H1 (cell line): ENCODE results near the gene GALNTL6. TPM values are rescaled to one million over a fixed set of nuclear protein-coding genes. Genes with fewer than 3 reads are reported as not detected.

Experiments
- CTCF ChIA-PET: fragments of 300-600 bp; sonication (Branson Sonifier 250); formaldehyde crosslinking; loops from one replicate; lab custom pipeline; 2021; ENCODE audit not compliant: partially characterized antibody; lab: Charles Lee
- POLR2A ChIA-PET: fragments of 300-600 bp; sonication (Branson Sonifier 250); formaldehyde crosslinking; loops from one replicate; lab custom pipeline; 2021; ENCODE audit warnings: inconsistent platforms; ENCODE audit not compliant: partially characterized antibody; lab: Charles Lee
- DNase-seq, 2 experiments: peaks; one replicate each; pipeline versions ENCODE4 v3.0.0 to v3.0.0-alpha.2; 2010 to 2022; ENCODE audit warnings: low spot score in 2 of 2, low read depth in 1 of 2, mixed read lengths in 1 of 2
- FAIRE-seq: peaks from 2 replicates; lab custom pipeline; 2011; peaks lifted over from hg19 to GRCh38; lab: Jason Lieb, UNC
- H2AFZ ChIP-seq: 2 replicates; pipeline ENCODE4 v1.8.1; 2012; ENCODE audit warnings: low read length, inconsistent platforms
- H2AK5ac ChIP-seq: 2 replicates; pipeline ENCODE4 v1.6.1; 2013; ENCODE audit warnings: low read depth, low read length
- H2BK120ac ChIP-seq: replicated peaks from 2 replicates; pipeline ENCODE3; 2013; ENCODE audit warnings: low read depth, low read length, inconsistent platforms
- H2BK12ac ChIP-seq: 2 replicates; pipeline ENCODE4 v1.6.1; 2013; ENCODE audit warnings: low read depth, low read length
- H2BK15ac ChIP-seq: 2 replicates; pipeline ENCODE4 v1.6.1; 2013; ENCODE audit warnings: low read length
- H2BK20ac ChIP-seq: 2 replicates; pipeline ENCODE4 v1.6.1; 2013; ENCODE audit warnings: low read length
- H2BK5ac ChIP-seq: 2 replicates; pipeline ENCODE4 v1.6.1; 2013; ENCODE audit warnings: low read depth, low read length
- H3K14ac ChIP-seq: 2 replicates; pipeline ENCODE4 v1.6.1; 2013; ENCODE audit warnings: inconsistent platforms; ENCODE audit not compliant: insufficient read length
- H3K18ac ChIP-seq: 2 replicates; pipeline ENCODE4 v1.6.1; 2013; ENCODE audit warnings: low read length; ENCODE audit errors: extremely low read depth
- H3K23ac ChIP-seq: 2 replicates; pipeline ENCODE4 v1.6.1; 2013; ENCODE audit warnings: inconsistent platforms; ENCODE audit not compliant: insufficient read length
- H3K23me2 ChIP-seq: 2 replicates; pipeline ENCODE4 v1.6.1; 2013; ENCODE audit warnings: low read depth, low read length
- H3K27ac ChIP-seq: 2 replicates; pipeline ENCODE4 v1.6.1; 2011; ENCODE audit warnings: low read depth, low read length, inconsistent platforms
- H3K27me3 ChIP-seq, 4 experiments: replicated peaks in 1 of 4; 1 replicate in 1 of 4; 2 replicates in 3 of 4; pipeline versions ENCODE4 v1.6.1 to v1.8.1; 2011 to 2013; ENCODE audit warnings: low read length in 3 of 4, mild to moderate bottlenecking in 3 of 4, inconsistent platforms in 2 of 4, mixed read lengths in 2 of 4, moderate library complexity in 1 of 4; ENCODE audit not compliant: control insufficient read depth in 3 of 4, insufficient read depth in 3 of 4; ENCODE audit errors: extremely low read depth in 1 of 4
- H3K36me3 ChIP-seq, 4 experiments: 2 replicates each; pipeline versions ENCODE4 v1.6.1 to v1.8.1; 2011 to 2013; ENCODE audit warnings: mild to moderate bottlenecking in 4 of 4, low read length in 3 of 4, moderate library complexity in 2 of 4, control low read depth in 1 of 4, inconsistent platforms in 1 of 4; ENCODE audit not compliant: insufficient read depth in 4 of 4, control insufficient read depth in 2 of 4
- H3K4ac ChIP-seq: replicated peaks from 2 replicates; pipeline ENCODE3; 2013; ENCODE audit warnings: low read length, low read depth, mixed read lengths, inconsistent platforms; ENCODE audit not compliant: insufficient read length
- H3K4me1 ChIP-seq, 4 experiments: replicated peaks in 1 of 4; 1 replicate in 1 of 4; 2 replicates in 3 of 4; pipeline versions ENCODE4 v1.6.1 to v1.8.1; 2011 to 2013; ENCODE audit warnings: low read length in 3 of 4, inconsistent platforms in 2 of 4, mixed read lengths in 1 of 4; ENCODE audit not compliant: insufficient read depth in 4 of 4, control insufficient read depth in 3 of 4
- H3K4me2 ChIP-seq, 2 experiments: 2 replicates each; pipeline versions ENCODE4 v1.6.1 to v1.8.1; 2011 to 2013; ENCODE audit warnings: low read depth in 2 of 2, low read length in 2 of 2, control low read depth in 1 of 2, inconsistent platforms in 1 of 2, mild to moderate bottlenecking in 1 of 2; ENCODE audit not compliant: insufficient read depth in 1 of 2
- H3K4me3 ChIP-seq, 4 experiments: fragments of 200-600, 300-600 bp in 1 of 4; sonication (generic), shearing (Covaris generic), sonication (Bioruptor Twin) in 1 of 4; 2 replicates each; pipeline versions ENCODE4 v1.5.1 to v1.8.1; 2011 to 2016; ENCODE audit warnings: low read length in 4 of 4, low read depth in 3 of 4, control low read depth in 2 of 4, inconsistent platforms in 2 of 4, mild to moderate bottlenecking in 2 of 4, mixed read lengths in 1 of 4, moderate library complexity in 1 of 4; ENCODE audit not compliant: insufficient read depth in 2 of 4; ENCODE audit errors: extremely low read depth in 1 of 4
- H3K56ac ChIP-seq: replicated peaks from 2 replicates; pipeline ENCODE3; 2013; ENCODE audit warnings: low read depth, mild to moderate bottlenecking, mixed read lengths, low read length, inconsistent platforms; ENCODE audit not compliant: insufficient read length
- H3K79me1 ChIP-seq: 2 replicates; pipeline ENCODE4 v1.6.1; 2013; ENCODE audit warnings: low read depth, low read length, control low read depth
- H3K79me2 ChIP-seq, 2 experiments: 2 replicates each; pipeline versions ENCODE4 v1.6.1 to v1.8.1; 2012 to 2013; ENCODE audit warnings: low read length in 2 of 2, mild to moderate bottlenecking in 2 of 2, inconsistent platforms in 1 of 2; ENCODE audit not compliant: insufficient read depth in 2 of 2, control insufficient read depth in 1 of 2
- H3K9ac ChIP-seq, 4 experiments: replicated peaks in 1 of 4; 1 replicate in 1 of 4; 2 replicates in 3 of 4; pipeline versions ENCODE4 v1.6.1 to v1.8.1; 2011 to 2013; ENCODE audit warnings: low read depth in 3 of 4, low read length in 3 of 4, control low read depth in 2 of 4, mild to moderate bottlenecking in 2 of 4, moderate library complexity in 2 of 4, inconsistent platforms in 1 of 4; ENCODE audit errors: extremely low read depth in 1 of 4
- H3K9me3 ChIP-seq, 2 experiments: 2 replicates each; pipeline versions ENCODE4 v1.6.1 to v1.8.1; 2012 to 2013; ENCODE audit warnings: mild to moderate bottlenecking in 2 of 2, moderate library complexity in 2 of 2, control low read depth in 1 of 2, inconsistent platforms in 1 of 2, low read depth in 1 of 2, low read length in 1 of 2, mixed read lengths in 1 of 2; ENCODE audit not compliant: insufficient read depth in 2 of 2
- H4K20me1 ChIP-seq, 2 experiments: replicated peaks in 1 of 2; 2 replicates each; pipeline versions ENCODE3 to v1.8.1; 2011 to 2013; ENCODE audit warnings: inconsistent platforms in 2 of 2, low read length in 2 of 2, mild to moderate bottlenecking in 1 of 2; ENCODE audit not compliant: insufficient read depth in 2 of 2, control insufficient read depth in 1 of 2
- H4K5ac ChIP-seq: 2 replicates; pipeline ENCODE4 v1.6.1; 2013; ENCODE audit warnings: low read length, low read depth, mixed read lengths, inconsistent platforms; ENCODE audit not compliant: insufficient read length
- H4K8ac ChIP-seq: 2 replicates; pipeline ENCODE4 v1.8.0; 2013; ENCODE audit warnings: mild to moderate bottlenecking, moderate library complexity, low read length, inconsistent platforms; ENCODE audit not compliant: insufficient read depth; ENCODE audit errors: extremely low read depth
- H4K91ac ChIP-seq: replicated peaks from 2 replicates; pipeline ENCODE3; 2013; ENCODE audit warnings: low read length, mixed read lengths, inconsistent platforms; ENCODE audit not compliant: insufficient read length
- ASH2L ChIP-seq: fragments of 200-600, 300-600 bp; sonication (generic); IDR thresholded peaks from one replicate; pipeline ENCODE4 v1.7.1; 2017; ENCODE audit warnings: low read length
- ATF3 ChIP-seq: IDR thresholded peaks from 2 replicates; pipeline ENCODE4 v1.6.1; 2011; ENCODE audit warnings: low read depth, mild to moderate bottlenecking, low read length; ENCODE audit not compliant: insufficient read depth
- CHD2 ChIP-seq: IDR thresholded peaks from 2 replicates; pipeline ENCODE4 v1.6.1; 2012; ENCODE audit warnings: low read length, improper control_type of control experiment
- CREB1 ChIP-seq: IDR thresholded peaks from 2 replicates; pipeline ENCODE4 v1.6.1; 2012; ENCODE audit warnings: inconsistent platforms
- EZH2 ChIP-seq: fragments of 200-600 bp; sonication (generic); IDR thresholded peaks from 2 replicates; pipeline ENCODE4 v1.7.1; 2012; ENCODE audit warnings: low read depth, mild to moderate bottlenecking, moderate library complexity, low read length, inconsistent platforms; ENCODE audit not compliant: severe bottlenecking
- GABPA ChIP-seq: IDR thresholded peaks from 2 replicates; pipeline ENCODE4 v1.6.1; 2011; ENCODE audit warnings: mild to moderate bottlenecking, low read length, moderate library complexity, borderline replicate concordance; ENCODE audit not compliant: insufficient read depth
- KDM5A ChIP-seq: fragments of 200-600 bp; IDR thresholded peaks from 2 replicates; pipeline ENCODE4 v1.7.1; 2012; ENCODE audit warnings: mild to moderate bottlenecking, low read length, inconsistent platforms, mixed read lengths
- POLR2AphosphoS5 ChIP-seq: IDR thresholded peaks from 2 replicates; pipeline ENCODE4 v1.6.1; 2011; ENCODE audit warnings: low read depth, low read length
- RXRA ChIP-seq: IDR thresholded peaks from 2 replicates; pipeline ENCODE4 v1.6.1; 2011; ENCODE audit warnings: low read depth, mild to moderate bottlenecking, low read length, moderate library complexity; ENCODE audit not compliant: insufficient read depth
- SIN3A ChIP-seq, 2 experiments: IDR thresholded peaks in 1 of 2; conservative IDR thresholded peaks in 1 of 2; 2 replicates each; pipeline ENCODE4 v1.6.1; 2011 to 2012; ENCODE audit warnings: low read length in 2 of 2, improper control_type of control experiment in 1 of 2, low read depth in 1 of 2, mild to moderate bottlenecking in 1 of 2
- SP1 ChIP-seq: IDR thresholded peaks from 2 replicates; pipeline ENCODE4 v1.6.1; 2011; ENCODE audit warnings: low read depth, low read length
- SRF ChIP-seq: IDR thresholded peaks from 2 replicates; pipeline ENCODE4 v1.6.1; 2011; ENCODE audit warnings: mild to moderate bottlenecking, low read depth, low read length, moderate library complexity
- SUZ12 ChIP-seq: fragments of 200-600 bp; sonication (generic); IDR thresholded peaks from 2 replicates; pipeline ENCODE4 v1.6.1; 2012; ENCODE audit warnings: mild to moderate bottlenecking, inconsistent platforms, low read length, moderate library complexity, mixed read lengths
- TCF12 ChIP-seq: IDR thresholded peaks from 2 replicates; pipeline ENCODE4 v1.6.1; 2011; ENCODE audit warnings: low read depth, mild to moderate bottlenecking, low read length
- whole genome bisulfite sequencing, 2 experiments: shearing (Covaris generic) in 1 of 2; methylation state at CpG; one replicate each; pipeline versions ENCODE4 v1.1.6 to v1.1.7; 2013 to 2015; ENCODE audit warnings: low lambda C conversion rate in 2 of 2, mixed read lengths in 2 of 2, inconsistent platforms in 1 of 2, low coverage in 1 of 2, missing lambda C conversion rate in 1 of 2; ENCODE audit not compliant: insufficient replicate concordance in 2 of 2, insufficient coverage in 1 of 2, insufficient read length in 1 of 2; ENCODE audit errors: extremely low coverage in 1 of 2, missing lambda C conversion rate in 1 of 2; 5-methylcytosine and 5-hydroxymethylcytosine counted together
- polyA plus RNA-seq, 7 experiments: library from polyadenylated mRNA; depleted of rRNA in 3 of 7; stranded (reverse) in 5 of 7; unstranded in 2 of 7; fragments of >200 nt in 5 of 7; fragments of 200-250 nt in 2 of 7; gene quantifications; 1 replicate in 5 of 7; 2 replicates in 1 of 7; 4 replicates in 1 of 7; pipeline versions ENCODE4 v1.2.1 to v1.2.3, GENCODE V29; 2011 to 2013; ENCODE audit warnings: missing spikeins in 2 of 7, mixed read lengths in 2 of 7
- total RNA-seq: library from RNA; stranded (reverse); fragmentation: NEBNext Ultra II Directional; extraction: Animal tissue kit (Norgen Biotek cat#: 25700); gene quantifications from 2 replicates; pipeline ENCODE4 v1.2.1, GENCODE V29; 2021

GALNTL6 gene
- total and polyA plus RNA-seq, 2 of the 8 experiments (the other 6 are each of a cell fraction or from before 2014, with no cell fraction given), result 0.03 to 0.32 TPM

GRCh38 chr4:172662113-172662512, 848.9 kb downstream of the GALNTL6 start:
- FAIRE-seq (no peak), DNase-seq (no peak)
- Histone ChIP-seq H3K4me2 (no peak overlapping the region), H3K9me3 (no peaks in the 10 kb centered on the region), H2AK5ac (no peak overlapping the region), H2BK5ac (no peak overlapping the region), H3K79me1 (no peaks in the 10 kb centered on the region), H3K4ac (no peak overlapping the region), H2AFZ (no peak overlapping the region), H3K14ac (no peak overlapping the region), H4K5ac (no peak overlapping the region), H3K9ac (no peak overlapping the region), H3K27me3 (no peaks in the 10 kb centered on the region), H3K23ac (no peak overlapping the region), H2BK12ac (no peak overlapping the region), H4K91ac (no peak overlapping the region), H3K18ac (no peak overlapping the region), H4K8ac (no peak overlapping the region), H2BK15ac (no peak overlapping the region), H3K79me2 (no peaks in the 10 kb centered on the region), H4K20me1 (no peaks in the 10 kb centered on the region), H2BK120ac (no peak overlapping the region), H3K27ac (no peak overlapping the region), H3K4me1 (no peaks in the 10 kb centered on the region), H3K36me3 (no peaks in the 10 kb centered on the region), H2BK20ac (no peak overlapping the region), H3K56ac (no peak overlapping the region), H3K4me3 (no peak overlapping the region), H3K23me2 (no peaks in the 10 kb centered on the region)
- 82% methylated on average over 3 of the region's 3 CpGs; no CpG with 5 or more reads in 1 of the 2 experiments for WGBS, 2 experiments
- POLR2A ChIA-PET, result no interaction called here
- CTCF ChIA-PET, result interaction anchor here (0.6 to 0.9 kb wide), 2 partner anchors 11 to 92 kb away, joined by 3 read pairs; no protein-coding TSS in a partner anchor
- no peak for TF ChIP-seq ASH2L
- TF ChIP-seq POLR2AphosphoS5, result no peak
- no peak for TF ChIP-seq SRF
- TF ChIP-seq SIN3A (conservative IDR thresholded peaks at IDR 0.05 in 1 of 2, IDR thresholded peaks at IDR 0.05 in 1 of 2; ENCODE audit: low read depth in 1 of 2, low read length in 2 of 2), result no peak
- no peak for TF ChIP-seq EZH2
- no peak for TF ChIP-seq SUZ12
- no peak for TF ChIP-seq CHD2
- no peak for TF ChIP-seq KDM5A
- TF ChIP-seq TCF12, result no peak
- TF ChIP-seq GABPA, result no peak
- no peak for TF ChIP-seq RXRA
- TF ChIP-seq CREB1, result no peak
- TF ChIP-seq ATF3, result no peak
- TF ChIP-seq SP1, result no peak
- TF ChIP-seq, all 59 proteins: peak for 0
